Mesodermal cell (in vitro differentiated cells): ENCODE measurements around the gene TSC22D3.

ENCODE experiments used
- H3K27ac ChIP-seq: 2 replicates; pipeline ENCODE4 v1.7.0; 2013; ENCODE audit warnings: mild to moderate bottlenecking, low read depth, low read length, moderate library complexity; ENCODE audit not compliant: severe bottlenecking
- H3K36me3 ChIP-seq: 2 replicates; pipeline ENCODE4 v1.7.1; 2013; ENCODE audit warnings: mild to moderate bottlenecking, low read length, moderate library complexity; ENCODE audit not compliant: control insufficient read depth, insufficient read depth
- H3K4me1 ChIP-seq: one replicate; pipeline ENCODE4 v1.7.1; 2013; ENCODE audit warnings: mild to moderate bottlenecking, low read length; ENCODE audit not compliant: insufficient read depth, control insufficient read depth, poor library complexity, severe bottlenecking
- H3K4me3 ChIP-seq: 2 replicates; pipeline ENCODE4 v1.7.0; 2013; ENCODE audit warnings: low read length, control low read depth, mild to moderate bottlenecking; ENCODE audit not compliant: insufficient read depth, poor library complexity, severe bottlenecking; ENCODE audit errors: extremely low read depth
- H3K9me3 ChIP-seq: 2 replicates; pipeline ENCODE4 v1.7.1; 2013; ENCODE audit warnings: mild to moderate bottlenecking, low read length, moderate library complexity; ENCODE audit not compliant: control insufficient read depth
- WGBS, 2 experiments: methylation state at CpG; one replicate each; pipeline ENCODE4 v1.1.5; 2013; ENCODE audit warnings: missing lambda C conversion rate in 2 of 2; ENCODE audit not compliant: insufficient coverage in 2 of 2; 5-methylcytosine and 5-hydroxymethylcytosine counted together

TSC22D3 gene

GRCh38 chrX:107760304-107761077 is 15.1 kb downstream of the TSC22D3 start:
- WGBS, 2 experiments = 71 to 96% methylated on average over 1 to 5 of the region's 5 CpGs
- Histone ChIP-seq H3K27ac (no peak overlapping the region), H3K4me3 (no peak overlapping the region), H3K9me3 (no peaks in the 10 kb centered on the region), H3K4me1 (peaks cover 5% of the 10 kb centered on the region), H3K36me3 (no peaks in the 10 kb centered on the region)

GRCh38 chrX:107758231-107758766 is 17.3 kb downstream of the TSC22D3 start:
- 100% methylated on average over 1 of the region's 5 CpGs; no CpG with 5 or more reads in 1 of the 2 experiments for WGBS, 2 experiments
- Histone ChIP-seq H3K27ac (no peak overlapping the region), H3K4me3 (no peak overlapping the region), H3K9me3 (no peaks in the 10 kb centered on the region), H3K36me3 (no peaks in the 10 kb centered on the region), H3K4me1 (peaks cover 5% of the 10 kb centered on the region)

GRCh38 chrX:107755721-107756120 is 19.9 kb downstream of the TSC22D3 start:
- Histone ChIP-seq H3K9me3 (no peaks in the 10 kb centered on the region), H3K36me3 (no peaks in the 10 kb centered on the region), H3K4me1 (peaks cover 5% of the 10 kb centered on the region), H3K27ac (no peak overlapping the region), H3K4me3 (no peak overlapping the region)
- 86% methylated on average over 1 of the region's 3 CpGs; no CpG with 5 or more reads in 1 of the 2 experiments for WGBS, 2 experiments

GRCh38 chrX:107753187-107753586 is 22.4 kb downstream of the TSC22D3 start:
- WGBS, 2 experiments = 100% methylated on average over 1 of the region's 4 CpGs
- peaks cover 8% of the 10 kb centered on the region for H3K4me1 ChIP-seq
- no peak overlapping the region for H3K4me3 ChIP-seq
- no peaks in the 10 kb centered on the region for H3K9me3 ChIP-seq
- H3K36me3 ChIP-seq = no peaks in the 10 kb centered on the region
- no peak overlapping the region for H3K27ac ChIP-seq

GRCh38 chrX:107752714-107753113 is 22.9 kb downstream of the TSC22D3 start:
- Histone ChIP-seq H3K4me1 (peaks cover 12% of the 10 kb centered on the region), H3K9me3 (no peaks in the 10 kb centered on the region), H3K36me3 (no peaks in the 10 kb centered on the region), H3K4me3 (no peak overlapping the region), H3K27ac (no peak overlapping the region)
- WGBS, 2 experiments = no CpG with 5 or more reads among the region's 3 CpGs

GRCh38 chrX:107752043-107752442 is 23.5 kb downstream of the TSC22D3 start:
- H3K27ac ChIP-seq = no peak overlapping the region
- H3K4me1 ChIP-seq = peaks cover 17% of the 10 kb centered on the region
- no peaks in the 10 kb centered on the region for H3K36me3 ChIP-seq
- H3K4me3 ChIP-seq = no peak overlapping the region
- WGBS, 2 experiments = no CpG with 5 or more reads among the region's 3 CpGs
- H3K9me3 ChIP-seq = no peaks in the 10 kb centered on the region

- Histone ChIP-seq H3K27ac (no peak overlapping the region), H3K4me3 (no peak overlapping the region), H3K4me1 (peaks cover 18% of the 10 kb centered on the region), H3K36me3 (no peaks in the 10 kb centered on the region), H3K9me3 (no peaks in the 10 kb centered on the region)
- 83% methylated on average over 5 of the region's 7 CpGs; no CpG with 5 or more reads in 1 of the 2 experiments for WGBS, 2 experiments
These were observed 24.6 kb downstream of the TSC22D3 start for GRCh38 chrX:107750861-107751445.

GRCh38 chrX:107750263-107750662 is 25.3 kb downstream of the TSC22D3 start:
- WGBS, 2 experiments = 80% methylated on average over 1 of the region's 6 CpGs; no CpG with 5 or more reads in 1 of the 2 experiments
- Histone ChIP-seq H3K36me3 (no peaks in the 10 kb centered on the region), H3K27ac (no peak overlapping the region), H3K9me3 (no peaks in the 10 kb centered on the region), H3K4me1 (peaks cover 18% of the 10 kb centered on the region), H3K4me3 (no peak overlapping the region)

- Histone ChIP-seq H3K9me3 (no peaks in the 10 kb centered on the region), H3K27ac (no peak overlapping the region), H3K4me3 (no peak overlapping the region), H3K36me3 (no peaks in the 10 kb centered on the region), H3K4me1 (peaks cover 18% of the 10 kb centered on the region)
- WGBS, 2 experiments = 63 to 65% methylated on average over 1 to 2 of the region's 6 CpGs
These were observed 27.1 kb downstream of the TSC22D3 start for GRCh38 chrX:107748506-107748905.

GRCh38 chrX:107747596-107748161 is 27.9 kb downstream of the TSC22D3 start:
- 60% methylated on average over 2 of the region's 3 CpGs; no CpG with 5 or more reads in 1 of the 2 experiments for WGBS, 2 experiments
- Histone ChIP-seq H3K4me3 (no peak overlapping the region), H3K9me3 (no peaks in the 10 kb centered on the region), H3K36me3 (no peaks in the 10 kb centered on the region), H3K27ac (peak overlapping the region; percentile 64), H3K4me1 (peaks cover 18% of the 10 kb centered on the region)
